SU-DHL-6 (cell line): ENCODE results near the gene DDAH2.

ENCODE experiments used
- H2AFZ ChIP-seq: fragments of 200-600 bp; sonication (generic); 2 replicates; pipeline ENCODE4 v1.6.1; 2014; ENCODE audit warnings: low read depth, mild to moderate bottlenecking, moderate library complexity, mixed read lengths, antibody characterized with exemption, low read length; ENCODE audit not compliant: severe bottlenecking
- H3F3A ChIP-seq: fragments of 200-600 bp; shearing (Covaris generic); 2 replicates; pipeline ENCODE4 v1.6.0; 2016; ENCODE audit warnings: antibody characterized with exemption, mild to moderate bottlenecking; ENCODE audit not compliant: insufficient read depth
- H3K27ac ChIP-seq: fragments of 200-600 bp; sonication (generic); 2 replicates; pipeline ENCODE4 v1.5.1; 2016; ENCODE audit warnings: low read depth, mild to moderate bottlenecking, low read length, moderate library complexity, mixed read lengths
- H3K27me3 ChIP-seq: fragments of 200-600 bp; sonication (generic), shearing (Covaris generic); 2 replicates; pipeline ENCODE4 v1.6.0; 2014; ENCODE audit warnings: mild to moderate bottlenecking, low read length
- H3K36me3 ChIP-seq: fragments of 200-600 bp; sonication (generic); 2 replicates; pipeline ENCODE4 v1.6.1; 2014; ENCODE audit warnings: mild to moderate bottlenecking, low read length, mixed read lengths
- H3K4me2 ChIP-seq: fragments of 300-600, 200-600 bp; shearing (Covaris generic), sonication (generic); 2 replicates; pipeline ENCODE4 v1.6.0; 2014; ENCODE audit warnings: low read length, low read depth, mild to moderate bottlenecking; ENCODE audit not compliant: poor library complexity, severe bottlenecking
- H3K4me3 ChIP-seq: fragments of 200-600 bp; sonication (generic); 2 replicates; pipeline ENCODE4 v1.5.1; 2014; ENCODE audit warnings: antibody characterized with exemption, low read length, mild to moderate bottlenecking, mixed read lengths; ENCODE audit not compliant: insufficient read depth, poor library complexity, severe bottlenecking
- H3K79me2 ChIP-seq: fragments of 200-600 bp; sonication (generic); 2 replicates; pipeline ENCODE4 v1.6.1; 2014; ENCODE audit warnings: mild to moderate bottlenecking, low read length, moderate library complexity; ENCODE audit not compliant: insufficient read depth
- H3K9ac ChIP-seq: fragments of 200-600 bp; sonication (generic); 2 replicates; pipeline ENCODE4 v1.7.0; 2014; ENCODE audit warnings: mild to moderate bottlenecking, low read length
- H3K9me2 ChIP-seq: fragments of 200-600 bp; sonication (generic); replicated peaks from 2 replicates; pipeline ENCODE4 v1.6.1; 2014; ENCODE audit warnings: low read length; ENCODE audit not compliant: insufficient read depth
- H3K9me3 ChIP-seq: fragments of 200-600 bp; sonication (generic); 2 replicates; pipeline ENCODE4 v1.6.1; 2014; ENCODE audit warnings: low read length, mixed read lengths; ENCODE audit not compliant: insufficient read depth
- H4K20me1 ChIP-seq: fragments of 200-600 bp; sonication (generic); 2 replicates; pipeline ENCODE4 v1.6.1; 2014; ENCODE audit warnings: low read depth, mild to moderate bottlenecking, antibody characterized with exemption, low read length, moderate library complexity, mixed read lengths
- EZH2phosphoT487 ChIP-seq: fragments of 200-600 bp; sonication (generic), shearing (Covaris generic); conservative IDR thresholded peaks from 2 replicates; pipeline ENCODE4 v1.6.1; 2018; ENCODE audit warnings: mild to moderate bottlenecking, antibody characterized with exemption, low read length, moderate library complexity, mixed read lengths
- TF ChIP-seq, protein P1 (sequence below): fragments of 200-600 bp; sonication (generic); IDR thresholded peaks from one replicate; pipeline ENCODE4 v1.5.1; 2017; ENCODE audit warnings: antibody characterized with exemption, mild to moderate bottlenecking, low read length, moderate library complexity; ENCODE audit not compliant: insufficient read depth, poor library complexity, severe bottlenecking

Gene DDAH2

DNA sequence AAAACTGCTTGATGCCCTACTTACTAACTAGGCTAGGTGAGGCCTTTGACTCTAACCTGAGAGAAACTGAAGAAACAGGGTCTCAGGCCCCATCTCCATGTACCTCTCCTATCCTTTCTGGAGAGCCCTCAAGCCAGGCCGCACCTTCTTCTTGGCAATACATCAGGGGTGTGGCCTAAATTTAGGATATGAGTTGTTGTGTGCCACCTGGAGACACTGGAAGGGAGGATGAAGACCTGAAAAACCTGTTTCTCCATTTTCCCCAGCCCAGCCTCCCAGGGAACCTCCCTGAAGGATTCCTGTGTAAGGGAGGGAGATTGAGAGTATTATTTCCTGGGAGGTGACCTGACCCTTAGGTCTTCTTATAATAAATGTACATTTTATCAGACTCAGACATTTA, 10.8 kb downstream of the DDAH2 start:
- Histone ChIP-seq H3K36me3 (no peaks in the 10 kb centered on the region), H3K4me3 (no peak overlapping the region), H3F3A (no peaks in the 10 kb centered on the region), H4K20me1 (no peaks in the 10 kb centered on the region), H2AFZ (no peak overlapping the region), H3K9me3 (no peaks in the 10 kb centered on the region), H3K79me2 (no peaks in the 10 kb centered on the region), H3K9ac (no peak overlapping the region), H3K9me2 (no peaks in the 10 kb centered on the region), H3K27ac (no peak overlapping the region), H3K4me2 (no peak overlapping the region), H3K27me3 (no peaks in the 10 kb centered on the region)
- TF ChIP-seq, protein P1, sequence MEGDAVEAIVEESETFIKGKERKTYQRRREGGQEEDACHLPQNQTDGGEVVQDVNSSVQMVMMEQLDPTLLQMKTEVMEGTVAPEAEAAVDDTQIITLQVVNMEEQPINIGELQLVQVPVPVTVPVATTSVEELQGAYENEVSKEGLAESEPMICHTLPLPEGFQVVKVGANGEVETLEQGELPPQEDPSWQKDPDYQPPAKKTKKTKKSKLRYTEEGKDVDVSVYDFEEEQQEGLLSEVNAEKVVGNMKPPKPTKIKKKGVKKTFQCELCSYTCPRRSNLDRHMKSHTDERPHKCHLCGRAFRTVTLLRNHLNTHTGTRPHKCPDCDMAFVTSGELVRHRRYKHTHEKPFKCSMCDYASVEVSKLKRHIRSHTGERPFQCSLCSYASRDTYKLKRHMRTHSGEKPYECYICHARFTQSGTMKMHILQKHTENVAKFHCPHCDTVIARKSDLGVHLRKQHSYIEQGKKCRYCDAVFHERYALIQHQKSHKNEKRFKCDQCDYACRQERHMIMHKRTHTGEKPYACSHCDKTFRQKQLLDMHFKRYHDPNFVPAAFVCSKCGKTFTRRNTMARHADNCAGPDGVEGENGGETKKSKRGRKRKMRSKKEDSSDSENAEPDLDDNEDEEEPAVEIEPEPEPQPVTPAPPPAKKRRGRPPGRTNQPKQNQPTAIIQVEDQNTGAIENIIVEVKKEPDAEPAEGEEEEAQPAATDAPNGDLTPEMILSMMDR: no peak
- TF ChIP-seq EZH2phosphoT487: no peak

DNA sequence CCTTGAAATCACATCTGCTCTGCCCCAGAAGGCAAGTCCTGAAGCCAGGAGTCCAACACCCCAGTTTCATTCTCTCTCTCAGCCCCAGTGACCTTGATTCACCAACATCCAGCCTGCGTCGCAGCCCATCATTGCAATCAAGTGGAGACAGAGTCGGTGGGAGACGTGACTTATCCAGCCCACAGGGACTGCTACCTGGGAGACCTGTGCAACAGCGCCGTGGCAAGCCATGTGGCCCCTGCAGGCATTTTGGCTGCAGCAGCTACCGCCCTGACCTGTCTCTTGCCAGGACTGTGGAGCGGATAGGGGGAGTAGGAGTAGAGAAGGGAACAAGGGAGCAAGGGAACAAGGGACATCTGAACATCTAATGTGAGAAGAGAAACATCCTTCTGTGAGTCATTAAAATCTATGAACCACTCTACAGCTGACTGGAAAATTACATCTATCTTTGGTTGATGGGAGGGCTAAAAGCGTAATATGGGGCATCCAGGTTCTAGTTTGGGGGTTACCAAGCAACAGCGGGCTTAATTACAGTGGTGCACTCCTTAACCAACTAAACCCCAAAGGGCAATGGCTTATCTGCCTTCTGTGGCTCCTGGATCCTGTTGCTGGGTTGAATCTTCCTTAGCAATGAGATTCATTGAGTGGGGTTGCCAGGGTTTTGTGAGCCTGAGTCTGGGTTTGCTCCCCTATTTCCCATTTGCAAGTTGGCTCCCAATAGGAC, 11.4 kb downstream of the DDAH2 start:
- no peaks in the 10 kb centered on the region for H3K36me3 ChIP-seq
- no peak overlapping the region for H3K9ac ChIP-seq
- H3K27me3 ChIP-seq: no peaks in the 10 kb centered on the region
- no peak overlapping the region for H2AFZ ChIP-seq
- H3K9me3 ChIP-seq: no peaks in the 10 kb centered on the region
- TF ChIP-seq, protein P1: no peak
- TF ChIP-seq EZH2phosphoT487: no peak
- H3K4me3 ChIP-seq: no peak overlapping the region
- H3F3A ChIP-seq: no peaks in the 10 kb centered on the region
- no peak overlapping the region for H3K4me2 ChIP-seq
- no peaks in the 10 kb centered on the region for H4K20me1 ChIP-seq
- no peaks in the 10 kb centered on the region for H3K9me2 ChIP-seq
- H3K79me2 ChIP-seq: no peaks in the 10 kb centered on the region
- no peak overlapping the region for H3K27ac ChIP-seq

DNA sequence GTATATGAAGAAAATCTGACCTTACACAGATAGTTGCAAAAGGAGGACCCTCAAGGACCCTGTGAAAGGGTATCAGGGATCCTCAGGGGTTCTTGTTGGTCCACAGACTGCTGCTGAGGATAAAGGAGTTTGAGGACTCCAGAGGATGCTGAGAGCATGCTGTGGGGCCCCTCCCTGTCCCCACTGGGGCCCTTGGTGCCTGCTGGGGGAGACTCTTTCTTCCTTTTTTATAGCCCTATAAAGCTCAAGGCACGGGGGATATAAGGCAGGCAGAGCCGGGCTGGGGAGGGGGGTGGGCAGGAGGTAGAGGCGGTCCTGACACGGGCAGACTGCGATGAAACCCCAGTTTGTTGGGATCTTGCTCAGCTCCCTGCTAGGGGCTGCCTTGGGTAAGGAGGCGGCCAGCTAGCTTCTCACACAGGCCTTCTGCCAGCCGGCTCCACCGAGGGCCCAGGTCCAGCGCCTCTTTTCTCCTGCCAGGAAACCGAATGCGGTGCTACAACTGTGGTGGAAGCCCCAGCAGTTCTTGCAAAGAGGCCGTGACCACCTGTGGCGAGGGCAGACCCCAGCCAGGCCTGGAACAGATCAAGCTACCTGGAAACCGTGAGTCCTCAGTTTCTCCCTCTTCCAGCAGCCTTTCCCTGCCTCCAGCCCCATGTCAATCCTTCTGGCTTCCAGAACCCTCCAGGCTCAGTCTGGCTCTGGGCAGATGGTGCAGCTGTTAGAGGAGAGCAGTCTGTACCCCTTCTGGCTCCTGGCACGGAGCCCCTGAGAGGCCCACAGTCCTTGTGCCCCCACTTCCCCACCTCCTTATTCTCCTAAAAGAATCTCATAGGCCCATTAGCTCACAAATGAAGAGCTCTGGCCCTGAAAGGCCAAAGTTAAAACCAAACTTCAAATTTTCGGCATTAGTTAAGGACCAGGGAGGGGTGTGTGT, 13.8 kb downstream of the DDAH2 start, which contains the start of gene LY6G6D:
TSS of gene LY6G6D (plus strand) at position 327 of the 937 bp plus-strand sequence. CDS start at position 335, 8 bp downstream.
- no peaks in the 10 kb centered on the region for H4K20me1 ChIP-seq
- H2AFZ ChIP-seq: no peak within 1 kb of the TSS

More for the DNA sequence above, 13.8 kb downstream of the DDAH2 start, which contains the start of gene LY6G6D:
- Histone ChIP-seq H3K36me3 (no peaks in the 10 kb centered on the region), H3K79me2 (no peaks in the 10 kb centered on the region), H3K9ac (no peak within 1 kb of the TSS), H3K27ac (no peak within 1 kb of the TSS), H3K4me3 (no peak within 1 kb of the TSS), H3K9me3 (no peaks in the 10 kb centered on the region), H3F3A (no peaks in the 10 kb centered on the region), H3K27me3 (no peaks in the 10 kb centered on the region), H3K9me2 (no peaks in the 10 kb centered on the region), H3K4me2 (no peak within 1 kb of the TSS)
- TF ChIP-seq, protein P1: no peak
- TF ChIP-seq EZH2phosphoT487: no peak
